H9 (cell line): Measurements from ENCODE around the gene SFXN5. TPM values are rescaled to one million over a fixed set of nuclear protein-coding genes. Genes with fewer than 3 reads are reported as not detected.

Experiments
- DNase-seq: peaks from one replicate; pipeline ENCODE4 v3.0.0-alpha.2; 2017
- H2AFZ ChIP-seq: one replicate; pipeline ENCODE4 v1.6.1; 2013; ENCODE audit warnings: mild to moderate bottlenecking, low read length, control low read depth, moderate library complexity
- H2AK5ac ChIP-seq: 2 replicates; pipeline ENCODE4 v1.6.1; 2013; ENCODE audit warnings: low read length, control low read depth, mixed read lengths; ENCODE audit not compliant: insufficient read length
- H2BK120ac ChIP-seq: one replicate; pipeline ENCODE4 v1.6.1; 2013; ENCODE audit warnings: low read depth, mild to moderate bottlenecking, low read length, control low read depth, inconsistent platforms; ENCODE audit not compliant: poor library complexity, severe bottlenecking
- H2BK12ac ChIP-seq: 2 replicates; pipeline ENCODE4 v1.6.1; 2013; ENCODE audit warnings: low read length, control low read depth, mixed read lengths, low read depth; ENCODE audit not compliant: insufficient read length
- H2BK15ac ChIP-seq: 2 replicates; pipeline ENCODE4 v1.6.1; 2013; ENCODE audit warnings: low read depth, low read length, control low read depth
- H2BK20ac ChIP-seq: one replicate; pipeline ENCODE4 v1.6.1; 2013; ENCODE audit warnings: low read depth, mild to moderate bottlenecking, low read length, control low read depth, inconsistent platforms; ENCODE audit not compliant: poor library complexity, severe bottlenecking
- H2BK5ac ChIP-seq: 2 replicates; pipeline ENCODE4 v1.6.1; 2013; ENCODE audit warnings: low read length, control low read depth, mixed read lengths; ENCODE audit not compliant: insufficient read length
- H3K14ac ChIP-seq: 2 replicates; pipeline ENCODE4 v1.6.1; 2013; ENCODE audit warnings: low read length, control low read depth; ENCODE audit not compliant: insufficient read depth
- H3K18ac ChIP-seq: 2 replicates; pipeline ENCODE4 v1.6.1; 2013; ENCODE audit warnings: low read depth, mild to moderate bottlenecking, mixed read lengths, low read length, control low read depth; ENCODE audit not compliant: insufficient read length
- H3K23ac ChIP-seq: 2 replicates; pipeline ENCODE4 v1.6.1; 2013; ENCODE audit warnings: low read length, control low read depth, mixed read lengths, low read depth; ENCODE audit not compliant: insufficient read length
- H3K23me2 ChIP-seq: 2 replicates; pipeline ENCODE4 v1.6.1; 2013; ENCODE audit warnings: low read depth, mild to moderate bottlenecking, mixed read lengths, low read length, control low read depth; ENCODE audit not compliant: insufficient read length, poor library complexity, severe bottlenecking
- H3K27ac ChIP-seq: 2 replicates; pipeline ENCODE4 v1.5.1; 2013; ENCODE audit warnings: low read length, control low read depth, mixed read lengths, low read depth; ENCODE audit not compliant: insufficient read length
- H3K27me3 ChIP-seq: 2 replicates; pipeline ENCODE4 v1.6.1; 2013; ENCODE audit warnings: low read length, control low read depth, inconsistent platforms; ENCODE audit not compliant: insufficient read depth
- H3K4ac ChIP-seq: 2 replicates; pipeline ENCODE4 v1.6.1; 2013; ENCODE audit warnings: low read depth, mild to moderate bottlenecking, control low read depth, inconsistent platforms, low read length, moderate library complexity
- H3K4me1 ChIP-seq: 2 replicates; pipeline ENCODE4 v1.6.1; 2013; ENCODE audit warnings: low read length, control low read depth, inconsistent platforms; ENCODE audit not compliant: insufficient read depth
- H3K4me2 ChIP-seq: 2 replicates; pipeline ENCODE4 v1.6.1; 2013; ENCODE audit warnings: low read length, control low read depth, mixed read lengths; ENCODE audit not compliant: insufficient read length, insufficient read depth
- H3K56ac ChIP-seq: 2 replicates; pipeline ENCODE4 v1.6.1; 2013; ENCODE audit warnings: low read depth, mild to moderate bottlenecking, mixed read lengths, low read length, control low read depth; ENCODE audit not compliant: insufficient read length
- H3K79me1 ChIP-seq: 2 replicates; pipeline ENCODE4 v1.6.1; 2013; ENCODE audit warnings: low read depth, mild to moderate bottlenecking, moderate library complexity, low read length, control low read depth, inconsistent platforms; ENCODE audit not compliant: insufficient read depth, poor library complexity, severe bottlenecking
- H3K79me2 ChIP-seq: 2 replicates; pipeline ENCODE4 v1.6.1; 2013; ENCODE audit warnings: low read length, control low read depth, inconsistent platforms; ENCODE audit not compliant: insufficient read depth
- H3K9ac ChIP-seq: 2 replicates; pipeline ENCODE4 v1.6.1; 2013; ENCODE audit warnings: low read length, control low read depth, mixed read lengths; ENCODE audit not compliant: insufficient read length; ENCODE audit errors: extremely low read depth
- H3K9me3 ChIP-seq: one replicate; pipeline ENCODE4 v1.6.1; 2013; ENCODE audit warnings: low read depth, low read length, inconsistent platforms; ENCODE audit not compliant: control insufficient read depth
- H3T11ph ChIP-seq: one replicate; pipeline ENCODE4 v1.6.1; 2013; ENCODE audit warnings: mild to moderate bottlenecking, low read length, control low read depth, inconsistent platforms
- H4K20me1 ChIP-seq: one replicate; pipeline ENCODE4 v1.6.1; 2013; ENCODE audit not compliant: control insufficient read depth, insufficient read length, insufficient read depth
- H4K5ac ChIP-seq: 2 replicates; pipeline ENCODE4 v1.6.1; 2013; ENCODE audit warnings: low read depth, mild to moderate bottlenecking, mixed read lengths, low read length, control low read depth; ENCODE audit not compliant: insufficient read length
- H4K8ac ChIP-seq: replicated peaks from 2 replicates; pipeline ENCODE4 v1.6.1; 2013; ENCODE audit warnings: low read length, control low read depth, mixed read lengths, low read depth; ENCODE audit not compliant: insufficient read length
- H4K91ac ChIP-seq: 2 replicates; pipeline ENCODE4 v1.6.1; 2013; ENCODE audit warnings: low read depth, mild to moderate bottlenecking, moderate library complexity, mixed read lengths, low read length, control low read depth; ENCODE audit not compliant: insufficient read length
- H3K27ac Mint-ChIP-seq, 3 experiments: 2 replicates in 2 of 3; 3 replicates in 1 of 3; pipeline ENCODE4 v1.8.0; 2020 to 2021; ENCODE audit warnings: mixed read lengths in 3 of 3, mild to moderate bottlenecking in 1 of 3, moderate library complexity in 1 of 3
- H3K27me3 Mint-ChIP-seq: 2 replicates; pipeline ENCODE4 v1.8.0; 2021; ENCODE audit warnings: low read depth, mild to moderate bottlenecking, moderate library complexity, mixed read lengths
- H3K36me3 Mint-ChIP-seq, 3 experiments: 2 replicates in 2 of 3; 3 replicates in 1 of 3; pipeline ENCODE4 v1.8.0; 2020 to 2021; ENCODE audit warnings: low read depth in 3 of 3, mixed read lengths in 3 of 3; ENCODE audit not compliant: insufficient read depth in 1 of 3
- H3K4me1 Mint-ChIP-seq, 2 experiments: 2 replicates each; pipeline ENCODE4 v1.8.0; 2020; ENCODE audit warnings: mixed read lengths in 2 of 2
- H3K4me3 Mint-ChIP-seq, 2 experiments: 2 replicates in 1 of 2; 3 replicates in 1 of 2; pipeline ENCODE4 v1.8.0; 2020 to 2021; ENCODE audit warnings: mild to moderate bottlenecking in 2 of 2, mixed read lengths in 2 of 2, moderate library complexity in 1 of 2
- H3K9me3 Mint-ChIP-seq, 2 experiments: 2 replicates in 1 of 2; 3 replicates in 1 of 2; pipeline ENCODE4 v1.8.0; 2020; ENCODE audit warnings: mild to moderate bottlenecking in 2 of 2, mixed read lengths in 2 of 2, moderate library complexity in 1 of 2
- WGBS: extraction: QIAGEN DNeasy Blood & Tissue Kit; methylation state at CpG from one replicate; pipeline ENCODE4 v1.1.7; 2013; ENCODE audit warnings: missing lambda C conversion rate, low lambda C conversion rate, mixed read lengths; ENCODE audit not compliant: insufficient read length; ENCODE audit errors: extremely low coverage; 5-methylcytosine and 5-hydroxymethylcytosine counted together
- total RNA-seq: library from RNA; stranded (reverse); gene quantifications from 2 replicates; pipeline ENCODE4 v1.2.1, GENCODE V29; 2021
- TF ChIP-seq, protein P1 (sequence below): fragments of 200-600 bp; sonication (generic); conservative IDR thresholded peaks from 3 replicates; pipeline ENCODE4 v1.8.0; 2021; ENCODE audit warnings: antibody characterized with exemption, mild to moderate bottlenecking

SFXN5 gene
- total RNA-seq, 1 experiment from 2014 or later: 30.9 TPM

DNA sequence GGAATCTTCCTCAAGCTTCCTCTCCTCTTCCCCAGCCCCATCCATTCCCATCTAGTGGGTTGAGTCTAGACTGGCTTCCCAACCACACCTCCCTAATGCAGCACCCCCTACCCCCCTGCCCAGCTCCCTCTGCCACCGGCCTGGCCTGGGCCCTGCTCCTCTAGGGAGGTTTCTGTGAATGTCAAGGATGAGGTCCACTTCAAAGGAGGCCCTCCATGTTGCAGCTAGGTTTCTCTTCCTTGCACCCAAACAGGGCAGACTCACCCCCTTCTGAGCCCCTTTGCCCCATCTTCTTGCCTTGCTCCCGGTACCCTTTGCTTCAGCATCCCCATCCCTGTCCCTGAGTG, 135.9 kb downstream of the SFXN5 start:
- H3K36me3 Mint-ChIP-seq: peaks cover 5 to 7% (median 6%) of the 10 kb centered on the region in 3 experiments; a peak in 6 of 7 replicates
- WGBS: no CpG with 5 or more reads among the region's 2 CpGs
- H3K4me2 ChIP-seq: no peak overlapping the region

More for the DNA sequence above, 135.9 kb downstream of the SFXN5 start:
- no peaks in the 10 kb centered on the region for H3K79me1 ChIP-seq
- no peaks in the 10 kb centered on the region for H3K9me3 ChIP-seq
- Mint-ChIP-seq H3K4me1 (peaks cover 31 to 46% of the 10 kb centered on the region in 2 experiments), H3K27me3 (peaks cover 42% of the 10 kb centered on the region), H3K4me3 (no peak overlapping the region), H3K9me3 (no peaks in the 10 kb centered on the region), H3K27ac (no peak overlapping the region)
- no peak overlapping the region for H3K18ac ChIP-seq
- no peak overlapping the region for H3K9ac ChIP-seq
- H2BK5ac ChIP-seq: no peak overlapping the region
- H3T11ph ChIP-seq: no peak overlapping the region
- H4K8ac ChIP-seq: no peak overlapping the region
- no peaks in the 10 kb centered on the region; the same call in 1 of the 2 replicates for H3K27me3 ChIP-seq
- no peak overlapping the region for H4K91ac ChIP-seq
- no peak overlapping the region for H4K5ac ChIP-seq
- DNase-seq: no peak
- H3K79me2 ChIP-seq: no peaks in the 10 kb centered on the region
- no peak overlapping the region for H2AFZ ChIP-seq
- H3K56ac ChIP-seq: no peak overlapping the region
- no peaks in the 10 kb centered on the region for H4K20me1 ChIP-seq
- H3K27ac ChIP-seq: no peak overlapping the region
- H3K23me2 ChIP-seq: no peaks in the 10 kb centered on the region
- no peak overlapping the region for H2BK120ac ChIP-seq
- no peak overlapping the region for H3K4ac ChIP-seq
- H2BK12ac ChIP-seq: no peak overlapping the region
- peaks cover 3% of the 10 kb centered on the region; the same call in 1 of the 2 replicates for H3K4me1 ChIP-seq
- no peak overlapping the region for H3K23ac ChIP-seq
- H2BK15ac ChIP-seq: no peak overlapping the region
- TF ChIP-seq, protein P1, sequence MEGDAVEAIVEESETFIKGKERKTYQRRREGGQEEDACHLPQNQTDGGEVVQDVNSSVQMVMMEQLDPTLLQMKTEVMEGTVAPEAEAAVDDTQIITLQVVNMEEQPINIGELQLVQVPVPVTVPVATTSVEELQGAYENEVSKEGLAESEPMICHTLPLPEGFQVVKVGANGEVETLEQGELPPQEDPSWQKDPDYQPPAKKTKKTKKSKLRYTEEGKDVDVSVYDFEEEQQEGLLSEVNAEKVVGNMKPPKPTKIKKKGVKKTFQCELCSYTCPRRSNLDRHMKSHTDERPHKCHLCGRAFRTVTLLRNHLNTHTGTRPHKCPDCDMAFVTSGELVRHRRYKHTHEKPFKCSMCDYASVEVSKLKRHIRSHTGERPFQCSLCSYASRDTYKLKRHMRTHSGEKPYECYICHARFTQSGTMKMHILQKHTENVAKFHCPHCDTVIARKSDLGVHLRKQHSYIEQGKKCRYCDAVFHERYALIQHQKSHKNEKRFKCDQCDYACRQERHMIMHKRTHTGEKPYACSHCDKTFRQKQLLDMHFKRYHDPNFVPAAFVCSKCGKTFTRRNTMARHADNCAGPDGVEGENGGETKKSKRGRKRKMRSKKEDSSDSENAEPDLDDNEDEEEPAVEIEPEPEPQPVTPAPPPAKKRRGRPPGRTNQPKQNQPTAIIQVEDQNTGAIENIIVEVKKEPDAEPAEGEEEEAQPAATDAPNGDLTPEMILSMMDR: no peak
- no peak overlapping the region for H3K14ac ChIP-seq
- no peak overlapping the region for H2AK5ac ChIP-seq
- no peak overlapping the region for H2BK20ac ChIP-seq
